GM18505 (cell line): Measurements from ENCODE around the gene CLUH.

Source experiments
- ATAC-seq: cut with Tn5 transposase; IDR thresholded peaks from one replicate; pipeline ENCODE4 v1.9.1; 2021; ENCODE audit not compliant: unreplicated experiment
- POLR2A ChIP-seq: IDR thresholded peaks from 4 replicates; pipeline ENCODE4 v1.6.1; 2011; ENCODE audit warnings: borderline replicate concordance; ENCODE audit not compliant: insufficient read depth, insufficient read length; ENCODE audit errors: extremely low read depth

The CLUH gene

GRCh38 chr17:2711608-2712299 lies at the start of gene CLUH:
TSS of gene CLUH (minus strand) at chr17:2711764. CDS start at chr17:2711661, 103 bp downstream.
- peak; percentile 73 for ATAC-seq

GRCh38 chr17:2758870-2759269 lies 47.3 kb upstream of the CLUH start:
- ATAC-seq = no peak
- TF ChIP-seq POLR2A = no peak

More at GRCh38 chr17:2711608-2712299, at the start of gene CLUH:
- peak; percentile 77 for TF ChIP-seq POLR2A

GRCh38 chr17:2755891-2756724 lies 44.5 kb upstream of the CLUH start:
- TF ChIP-seq POLR2A = no peak
- no peak for ATAC-seq

GRCh38 chr17:2751491-2751890 lies 39.9 kb upstream of the CLUH start:
- no peak for TF ChIP-seq POLR2A
- no peak for ATAC-seq

GRCh38 chr17:2750721-2751120 lies 39.2 kb upstream of the CLUH start:
- TF ChIP-seq POLR2A = no peak
- no peak for ATAC-seq

- TF ChIP-seq POLR2A = no peak
- ATAC-seq = no peak
These were observed 38.2 kb upstream of the CLUH start for GRCh38 chr17:2749784-2750181.

- no peak for TF ChIP-seq POLR2A
- ATAC-seq = no peak
These were observed 37.7 kb upstream of the CLUH start, which contains the start of gene CCDC92B for GRCh38 chr17:2749058-2749783. TSS of gene CCDC92B (minus strand) at chr17:2749652. CDS start at chr17:2735145, 14,507 bp downstream.

GRCh38 chr17:2745317-2746037 lies 33.9 kb upstream of the CLUH start:
- no peak for TF ChIP-seq POLR2A
- ATAC-seq = no peak

- no peak for ATAC-seq
- no peak for TF ChIP-seq POLR2A
These were observed 26.1 kb upstream of the CLUH start for GRCh38 chr17:2737693-2738092.

GRCh38 chr17:2736956-2737355 lies 25.4 kb upstream of the CLUH start:
- ATAC-seq = no peak
- no peak for TF ChIP-seq POLR2A

GRCh38 chr17:2735896-2736295 lies 24.3 kb upstream of the CLUH start:
- TF ChIP-seq POLR2A = no peak
- no peak for ATAC-seq

GRCh38 chr17:2734939-2735338 lies 23.4 kb upstream of the CLUH start:
- ATAC-seq = no peak
- TF ChIP-seq POLR2A = no peak

GRCh38 chr17:2731807-2732206 lies 20.2 kb upstream of the CLUH start:
- no peak for ATAC-seq
- no peak for TF ChIP-seq POLR2A

GRCh38 chr17:2730764-2731353 lies 19.3 kb upstream of the CLUH start:
- ATAC-seq = no peak
- no peak for TF ChIP-seq POLR2A
